ENCODE measurements around the gene RNF17. TPM values are rescaled to one million over a fixed set of nuclear protein-coding genes. Genes with fewer than 3 reads are reported as not detected.

The RNF17 gene
- total RNA-seq, 1 donor from 2014 or later = not detected

DNA sequence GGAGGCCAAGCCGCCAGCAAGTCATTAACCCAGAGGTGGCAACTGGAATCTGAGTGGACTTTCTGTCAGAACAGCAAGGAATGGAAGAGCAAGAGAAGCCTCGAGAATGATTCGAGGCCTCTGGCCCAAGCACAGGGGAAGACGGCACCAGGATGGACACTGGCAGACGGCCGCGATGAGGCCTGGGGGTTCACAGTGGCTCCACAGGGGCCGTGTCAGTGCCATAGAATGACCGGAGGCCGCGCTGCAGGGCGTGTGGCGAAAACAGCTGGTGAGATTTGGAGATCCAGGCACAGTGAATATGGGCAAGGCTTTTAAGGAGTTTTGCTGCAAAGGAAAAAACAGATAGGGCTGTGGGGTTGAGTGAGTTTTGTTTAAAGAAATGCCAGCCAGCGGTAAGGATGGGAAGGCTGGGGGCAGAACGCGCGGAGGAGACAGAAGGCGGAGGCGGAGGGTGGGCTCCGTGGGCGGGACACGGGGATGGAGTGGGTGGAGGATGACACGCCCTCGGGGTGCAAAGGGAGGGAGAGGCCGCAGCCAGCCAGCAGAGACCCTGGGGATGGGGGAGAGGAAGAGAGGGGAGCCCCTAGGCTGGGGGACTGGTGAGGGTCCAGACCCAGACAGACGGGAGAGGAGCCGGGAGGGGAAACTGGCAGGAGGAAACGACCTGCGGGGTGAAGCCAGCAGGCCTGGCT lies 130.5 kb downstream of the RNF17 start:
- Mint-ChIP-seq H3K36me3 (peaks cover 36% of the 10 kb centered on the region), H3K27me3 (ENCODE audit: low read depth) (no peaks in the 10 kb centered on the region), H3K9me3 (no peaks in the 10 kb centered on the region), H3K4me1 (no peaks in the 10 kb centered on the region), H3K27ac (no peak overlapping the region), H3K4me3 (no peak overlapping the region)
- TF ChIP-seq, protein P1, sequence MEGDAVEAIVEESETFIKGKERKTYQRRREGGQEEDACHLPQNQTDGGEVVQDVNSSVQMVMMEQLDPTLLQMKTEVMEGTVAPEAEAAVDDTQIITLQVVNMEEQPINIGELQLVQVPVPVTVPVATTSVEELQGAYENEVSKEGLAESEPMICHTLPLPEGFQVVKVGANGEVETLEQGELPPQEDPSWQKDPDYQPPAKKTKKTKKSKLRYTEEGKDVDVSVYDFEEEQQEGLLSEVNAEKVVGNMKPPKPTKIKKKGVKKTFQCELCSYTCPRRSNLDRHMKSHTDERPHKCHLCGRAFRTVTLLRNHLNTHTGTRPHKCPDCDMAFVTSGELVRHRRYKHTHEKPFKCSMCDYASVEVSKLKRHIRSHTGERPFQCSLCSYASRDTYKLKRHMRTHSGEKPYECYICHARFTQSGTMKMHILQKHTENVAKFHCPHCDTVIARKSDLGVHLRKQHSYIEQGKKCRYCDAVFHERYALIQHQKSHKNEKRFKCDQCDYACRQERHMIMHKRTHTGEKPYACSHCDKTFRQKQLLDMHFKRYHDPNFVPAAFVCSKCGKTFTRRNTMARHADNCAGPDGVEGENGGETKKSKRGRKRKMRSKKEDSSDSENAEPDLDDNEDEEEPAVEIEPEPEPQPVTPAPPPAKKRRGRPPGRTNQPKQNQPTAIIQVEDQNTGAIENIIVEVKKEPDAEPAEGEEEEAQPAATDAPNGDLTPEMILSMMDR (IDR thresholded peaks at IDR 0.05; ENCODE audit: unreplicated experiment) = no peak
- DNase-seq (ENCODE audit: low spot score in 2 of 2, unreplicated experiment in 2 of 2) = no peak

DNA sequence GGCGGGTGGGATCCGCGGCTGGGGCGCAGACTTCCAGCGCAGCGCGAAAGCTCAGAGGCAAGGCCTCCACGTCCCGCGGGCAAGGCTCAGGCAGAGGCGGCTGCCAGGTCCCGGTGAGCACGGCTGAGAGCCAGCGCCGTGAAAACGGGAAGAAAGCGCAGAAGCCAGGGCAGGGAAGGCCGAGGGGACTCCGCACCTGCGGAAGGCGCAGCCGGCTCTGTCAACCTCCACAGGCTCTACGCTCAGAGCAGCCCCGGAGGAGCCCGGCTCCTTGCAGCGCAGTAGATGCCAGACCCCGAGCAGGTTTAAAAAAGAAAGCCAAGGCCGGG lies 131.0 kb downstream of the RNF17 start:
- TF ChIP-seq, protein P1 (IDR thresholded peaks at IDR 0.05; ENCODE audit: unreplicated experiment) = no peak
- Mint-ChIP-seq H3K27me3 (ENCODE audit: low read depth) (no peaks in the 10 kb centered on the region), H3K27ac (no peak overlapping the region), H3K4me3 (no peak overlapping the region), H3K4me1 (no peaks in the 10 kb centered on the region), H3K9me3 (no peaks in the 10 kb centered on the region), H3K36me3 (peaks cover 35% of the 10 kb centered on the region)
- DNase-seq (ENCODE audit: low spot score in 2 of 2, unreplicated experiment in 2 of 2) = no peak

DNA sequence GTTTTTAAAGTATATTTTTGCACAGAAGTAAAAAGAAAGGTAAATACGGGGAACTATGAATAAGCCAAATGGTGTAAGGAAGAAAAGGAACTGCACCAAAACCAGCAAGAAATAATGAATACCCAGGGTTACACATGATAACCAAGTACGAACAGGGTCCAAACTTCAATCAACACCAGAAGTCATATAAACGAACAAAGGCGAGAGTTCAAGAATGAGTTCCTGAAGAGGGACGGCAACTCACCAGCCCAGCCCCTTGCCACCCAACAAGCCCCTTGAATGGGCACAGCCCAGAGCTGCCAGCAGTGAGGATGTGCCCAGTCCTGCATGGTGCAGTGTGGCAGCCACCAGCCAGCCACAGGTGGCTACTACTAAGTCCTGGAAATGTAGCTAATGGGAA lies 132.1 kb downstream of the RNF17 start:
- Mint-ChIP-seq H3K9me3 (no peaks in the 10 kb centered on the region), H3K27me3 (ENCODE audit: low read depth) (no peaks in the 10 kb centered on the region), H3K27ac (no peak overlapping the region), H3K4me1 (no peaks in the 10 kb centered on the region), H3K36me3 (peaks cover 34% of the 10 kb centered on the region), H3K4me3 (no peak overlapping the region)
- TF ChIP-seq, protein P1 (IDR thresholded peaks at IDR 0.05; ENCODE audit: unreplicated experiment) = no peak
- no peak for DNase-seq (ENCODE audit: low spot score in 2 of 2, unreplicated experiment in 2 of 2)

DNA sequence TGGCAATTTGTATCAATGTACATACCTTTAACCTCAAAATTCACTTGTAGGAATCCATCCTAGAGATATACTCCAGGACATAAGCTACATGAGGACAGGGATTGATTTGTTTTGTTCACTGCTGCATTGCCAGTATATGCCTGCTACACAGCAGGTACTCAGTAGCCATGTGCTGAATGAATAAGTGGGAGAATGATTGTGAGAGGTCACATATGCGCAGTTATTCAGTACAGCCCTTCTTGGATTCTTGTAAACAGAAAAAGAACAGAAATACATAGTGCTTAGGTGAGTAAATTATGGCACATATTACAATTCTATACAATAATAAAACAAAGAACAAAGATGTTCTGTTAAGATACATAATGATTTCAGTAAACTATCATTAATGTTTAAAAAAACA lies 133.3 kb downstream of the RNF17 start:
- no peak overlapping the region for H3K27ac Mint-ChIP-seq
- no peak overlapping the region for H3K4me3 Mint-ChIP-seq
- no peak for DNase-seq (ENCODE audit: low spot score in 2 of 2, unreplicated experiment in 2 of 2)
- H3K36me3 Mint-ChIP-seq = peaks cover 26% of the 10 kb centered on the region
- TF ChIP-seq, protein P1 (IDR thresholded peaks at IDR 0.05; ENCODE audit: unreplicated experiment) = no peak
- H3K27me3 Mint-ChIP-seq (ENCODE audit: low read depth) = no peaks in the 10 kb centered on the region
- H3K9me3 Mint-ChIP-seq = no peaks in the 10 kb centered on the region
- no peaks in the 10 kb centered on the region for H3K4me1 Mint-ChIP-seq

DNA sequence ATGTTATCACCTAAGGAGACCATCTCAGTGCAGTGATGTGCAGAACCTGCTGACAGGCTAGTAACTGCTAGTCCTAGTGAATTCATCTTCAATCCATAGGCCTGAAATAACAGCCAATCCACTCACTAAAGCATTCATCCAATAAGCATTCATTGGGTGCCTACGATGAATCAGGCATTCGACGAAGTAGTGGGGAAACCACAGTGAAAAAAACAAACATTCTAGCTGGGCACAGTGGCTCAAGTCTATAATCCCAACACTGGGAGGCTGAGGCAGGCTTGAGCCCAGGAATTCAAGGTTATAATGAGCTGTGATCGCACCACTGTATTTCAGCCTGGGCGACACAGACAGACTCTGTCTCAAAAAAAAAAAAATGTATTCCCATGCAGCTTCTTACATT lies 135.6 kb downstream of the RNF17 start:
- no peak for DNase-seq (ENCODE audit: low spot score in 2 of 2, unreplicated experiment in 2 of 2)
- Mint-ChIP-seq H3K36me3 (peaks cover 11% of the 10 kb centered on the region), H3K27me3 (ENCODE audit: low read depth) (no peaks in the 10 kb centered on the region), H3K4me3 (no peak overlapping the region), H3K4me1 (no peaks in the 10 kb centered on the region), H3K9me3 (no peaks in the 10 kb centered on the region), H3K27ac (no peak overlapping the region)
- TF ChIP-seq, protein P1 (IDR thresholded peaks at IDR 0.05; ENCODE audit: unreplicated experiment) = no peak

DNA sequence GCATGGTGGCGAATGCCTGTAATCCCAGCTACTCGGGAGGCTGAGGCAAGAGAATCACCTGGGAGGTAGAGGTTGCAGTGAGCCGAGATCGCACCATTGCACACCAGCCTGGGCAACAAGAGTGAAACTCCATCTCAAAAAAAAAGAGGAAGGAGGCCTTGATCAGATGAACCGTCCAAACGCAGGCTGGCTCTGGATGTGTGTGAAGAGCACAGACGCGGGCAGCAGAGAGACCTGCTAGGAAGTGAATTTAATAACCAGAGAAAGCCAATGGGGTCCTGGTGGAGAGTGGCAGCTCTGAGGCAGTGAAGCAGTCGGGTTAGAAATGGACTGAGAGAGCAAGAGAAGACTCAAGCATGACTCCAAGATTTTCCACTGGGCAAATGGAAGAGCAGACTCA lies 136.5 kb downstream of the RNF17 start:
- no peak overlapping the region for H3K4me3 Mint-ChIP-seq
- no peak for DNase-seq (ENCODE audit: low spot score in 2 of 2, unreplicated experiment in 2 of 2)
- peaks cover 17% of the 10 kb centered on the region for H3K36me3 Mint-ChIP-seq
- H3K9me3 Mint-ChIP-seq = no peaks in the 10 kb centered on the region
- H3K27me3 Mint-ChIP-seq (ENCODE audit: low read depth) = no peaks in the 10 kb centered on the region
- TF ChIP-seq, protein P1 (IDR thresholded peaks at IDR 0.05; ENCODE audit: unreplicated experiment) = no peak
- no peak overlapping the region for H3K27ac Mint-ChIP-seq
- no peaks in the 10 kb centered on the region for H3K4me1 Mint-ChIP-seq
